ENCODE results near the gene CTDSPL2. TPM values are rescaled to one million over a fixed set of nuclear protein-coding genes. Genes with fewer than 3 reads are reported as not detected.

The CTDSPL2 gene
- 56.4 and 64.3 TPM in 2 replicates for total RNA-seq (ENCODE audit: low replicate concordance)

DNA sequence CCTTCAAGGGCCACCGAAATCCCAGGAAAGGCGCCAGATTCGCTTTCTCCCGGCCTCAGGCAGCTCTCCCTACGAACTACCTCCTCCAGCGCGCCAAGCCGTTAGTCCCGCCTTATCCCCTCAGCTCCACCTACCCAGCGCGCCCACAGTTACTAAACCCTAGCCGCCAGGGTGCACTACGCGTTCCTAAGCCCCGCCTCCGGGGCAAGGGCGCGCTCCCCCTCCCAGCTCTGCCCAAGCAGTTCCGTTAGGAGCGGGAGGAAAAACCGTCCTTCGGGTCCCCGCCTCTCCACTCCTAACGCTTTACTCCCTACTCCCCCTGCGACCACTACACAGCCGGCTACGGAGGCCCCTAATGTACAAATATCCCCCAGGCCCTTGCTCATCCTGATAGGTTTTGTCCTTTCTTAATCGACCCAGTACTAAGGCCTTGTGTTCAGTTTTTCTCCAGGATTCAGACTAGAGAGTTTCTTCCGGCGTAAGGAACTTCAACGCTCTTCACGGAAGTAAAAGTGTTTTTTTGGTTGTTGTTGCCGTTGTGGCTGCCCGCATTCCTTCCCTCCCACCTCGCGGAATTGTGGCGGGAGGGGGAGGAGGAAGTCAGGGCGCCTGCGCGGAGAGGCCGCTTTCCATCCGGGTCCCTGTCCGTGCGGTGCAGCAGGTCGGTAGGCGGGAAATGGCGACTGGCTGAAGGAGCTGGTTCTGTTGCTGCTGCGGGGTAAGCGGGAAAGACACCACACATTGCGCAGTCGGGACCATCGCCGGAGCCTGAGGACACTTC, at the start of gene CTDSPL2:
Gene CTDSPL2 (plus strand): TSS at position 655 of the 781 bp plus-strand sequence. CDS start 31,386 bp downstream, outside the sequence.

DNA sequence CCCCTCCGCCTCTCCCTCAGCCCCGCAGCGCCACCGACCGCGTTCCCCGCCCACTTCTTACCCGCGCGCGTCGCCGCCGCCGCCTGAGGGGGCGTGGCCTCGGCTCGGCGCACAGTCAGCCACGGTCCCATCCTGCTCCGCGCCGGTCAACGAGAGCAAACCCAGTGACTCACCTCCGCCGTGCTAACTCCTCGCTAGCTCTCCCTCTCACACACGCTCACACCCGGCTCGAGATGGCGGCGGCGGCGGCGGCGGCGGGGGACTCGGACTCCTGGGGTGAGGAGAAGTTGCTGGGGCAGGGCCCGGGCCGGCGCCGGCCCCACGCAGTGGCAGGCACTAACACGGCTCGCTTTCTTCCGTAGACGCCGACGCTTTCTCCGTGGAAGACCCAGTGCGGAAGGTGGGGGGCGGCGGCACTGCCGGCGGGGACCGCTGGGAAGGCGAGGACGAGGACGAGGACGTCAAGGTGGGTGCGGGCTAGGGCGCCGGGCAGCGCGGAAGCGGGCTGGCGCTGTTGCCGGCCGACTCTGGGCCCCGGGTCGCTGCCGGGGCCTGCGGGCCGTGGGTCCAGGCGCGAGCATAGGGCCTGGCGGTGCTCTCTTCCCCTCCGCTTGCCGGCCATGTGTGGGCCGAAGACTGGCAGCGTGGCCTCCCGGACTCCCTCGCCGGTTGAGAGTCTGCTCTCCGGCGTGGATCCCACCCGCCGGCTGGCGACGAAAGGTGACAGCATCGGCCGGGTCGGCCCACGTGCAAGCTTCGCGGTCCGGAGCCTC, 109.7 kb downstream of the CTDSPL2 start, which contains the start of gene EIF3J:
Gene EIF3J (plus strand): TSS at position 186 of the 773 bp plus-strand sequence. CDS start 48 bp downstream, at position 234.

Other genes starting within 250 kb of the CTDSPL2 start
- gene FRMD5, start 232.4 kb upstream of the CTDSPL2 start, total RNA-seq (ENCODE audit: low replicate concordance), result 9.7 and 15.4 TPM in 2 replicates
- 105 and 115 TPM in 2 replicates for gene GOLM2, start 138.9 kb upstream of the CTDSPL2 start, total RNA-seq (ENCODE audit: low replicate concordance)
- gene EIF3J, start 109.5 kb downstream of the CTDSPL2 start, total RNA-seq (ENCODE audit: low replicate concordance), result 11.2 and 31.8 TPM in 2 replicates
- 42.8 and 81.3 TPM in 2 replicates for gene SPG11, start 236.0 kb downstream of the CTDSPL2 start, total RNA-seq (ENCODE audit: low replicate concordance)